ENCODE data around the gene RNFT1.
"Not testable (repeated sequence)": the region's sequence is repeated elsewhere in the genome, so short reads cannot be mapped to it uniquely, and the experiment has no call there.

The RNFT1 gene

GRCh38 chr17:59964482-59965328, at the start of gene RNFT1:
Gene RNFT1, minus strand, starts transcription at chr17:59964740. Its CDS starts 77 bp downstream, at chr17:59964663.
- DNase-seq (ENCODE audit: insufficient read length, low spot score) (peak; percentile 73), FAIRE-seq (no peak)
- TF ChIP-seq CTCF (IDR thresholded peaks at IDR 0.05; ENCODE audit: insufficient read depth, missing control alignments): no peak

- DNase-seq (ENCODE audit: insufficient read length, low spot score); FAIRE-seq: not testable (repeated sequence)
Observed at GRCh38 chr17:60009326-60009725, 44.8 kb upstream of the RNFT1 start.

GRCh38 chr17:60008377-60008776, 43.8 kb upstream of the RNFT1 start:
- FAIRE-seq; DNase-seq (ENCODE audit: insufficient read length, low spot score): not testable (repeated sequence)

GRCh38 chr17:60006160-60006559, 41.6 kb upstream of the RNFT1 start:
- no peak for DNase-seq (ENCODE audit: insufficient read length, low spot score)
- FAIRE-seq: no peak
- TF ChIP-seq CTCF (IDR thresholded peaks at IDR 0.05; ENCODE audit: insufficient read depth, missing control alignments): no peak

- DNase-seq (ENCODE audit: insufficient read length, low spot score); FAIRE-seq: not testable (repeated sequence)
Observed at GRCh38 chr17:60004561-60004960, 40.0 kb upstream of the RNFT1 start.

GRCh38 chr17:60002405-60002804, 37.9 kb upstream of the RNFT1 start:
- DNase-seq (ENCODE audit: insufficient read length, low spot score); FAIRE-seq: not testable (repeated sequence)

GRCh38 chr17:59996608-59997007, 32.1 kb upstream of the RNFT1 start:
- not testable (repeated sequence) for FAIRE-seq; DNase-seq (ENCODE audit: insufficient read length, low spot score)

GRCh38 chr17:59975166-59975565, 10.6 kb upstream of the RNFT1 start:
- DNase-seq (ENCODE audit: insufficient read length, low spot score); FAIRE-seq: not testable (repeated sequence)

- FAIRE-seq; DNase-seq (ENCODE audit: insufficient read length, low spot score): not testable (repeated sequence)
Observed at GRCh38 chr17:59973483-59973882, 8.9 kb upstream of the RNFT1 start.

GRCh38 chr17:59972778-59973177, 8.2 kb upstream of the RNFT1 start:
- no peak for TF ChIP-seq CTCF (IDR thresholded peaks at IDR 0.05; ENCODE audit: insufficient read depth, missing control alignments)
- DNase-seq (ENCODE audit: insufficient read length, low spot score) (no peak), FAIRE-seq (no peak)

GRCh38 chr17:59971771-59972170, 7.2 kb upstream of the RNFT1 start:
- not testable (repeated sequence) for FAIRE-seq

More at GRCh38 chr17:59971771-59972170, 7.2 kb upstream of the RNFT1 start:
- DNase-seq (ENCODE audit: insufficient read length, low spot score): not testable (repeated sequence)

Data from D721Med (cell line).